Neutrophil (primary cell): ENCODE measurements around the gene INPP5A.

ENCODE experiments used
- H3K27ac ChIP-seq: fragments of 200-600 bp; sonication (generic); 2 replicates; pipeline ENCODE4 v1.5.1; 2016; ENCODE audit warnings: mild to moderate bottlenecking, moderate library complexity
- H3K27me3 ChIP-seq: fragments of 200-600 bp; sonication (generic); 2 replicates; pipeline ENCODE4 v1.6.0; 2016; ENCODE audit warnings: mild to moderate bottlenecking
- H3K36me3 ChIP-seq: fragments of 200-600 bp; sonication (generic); 2 replicates; pipeline ENCODE4 v1.5.1; 2017
- H3K4me1 ChIP-seq, 2 experiments: fragments of 200-600 bp in 1 of 2; sonication (generic) in 1 of 2; 1 replicate in 1 of 2; 2 replicates in 1 of 2; pipeline versions ENCODE4 v1.5.1 to v1.6.1; 2013 to 2016; ENCODE audit warnings: low read depth in 1 of 2, low read length in 1 of 2, mild to moderate bottlenecking in 1 of 2, moderate library complexity in 1 of 2; ENCODE audit not compliant: control insufficient read depth in 1 of 2, insufficient read depth in 1 of 2
- H3K4me3 ChIP-seq, 2 experiments: fragments of 200-600 bp in 1 of 2; sonication (generic) in 1 of 2; 1 replicate in 1 of 2; 2 replicates in 1 of 2; pipeline ENCODE4 v1.5.1; 2013 to 2016; ENCODE audit warnings: low read depth in 1 of 2, low read length in 1 of 2, mild to moderate bottlenecking in 1 of 2, moderate library complexity in 1 of 2
- H3K9me3 ChIP-seq: fragments of 200-600 bp; sonication (generic); 2 replicates; pipeline ENCODE4 v1.5.1; 2016
- CTCF ChIP-seq: fragments of 200-600 bp; sonication (generic); IDR thresholded peaks from 2 replicates; pipeline ENCODE4 v1.5.1; 2016; ENCODE audit warnings: antibody characterized with exemption

INPP5A gene

GRCh38 chr10:132826524-132827422 is 289.2 kb downstream of the INPP5A start:
- no peak for TF ChIP-seq CTCF
- H3K36me3 ChIP-seq, result no peaks in the 10 kb centered on the region
- H3K27me3 ChIP-seq, result peaks cover 8% of the 10 kb centered on the region
- no peak overlapping the region for H3K27ac ChIP-seq
- H3K4me1 ChIP-seq, result no peaks in the 10 kb centered on the region
- H3K9me3 ChIP-seq, result no peaks in the 10 kb centered on the region
- H3K4me3 ChIP-seq, result no peak overlapping the region

GRCh38 chr10:132827423-132827789 is 289.8 kb downstream of the INPP5A start:
- no peak for TF ChIP-seq CTCF
- Histone ChIP-seq H3K27me3 (peaks cover 8% of the 10 kb centered on the region), H3K9me3 (no peaks in the 10 kb centered on the region), H3K4me1 (no peaks in the 10 kb centered on the region), H3K4me3 (no peak overlapping the region), H3K36me3 (no peaks in the 10 kb centered on the region), H3K27ac (no peak overlapping the region)

- peaks cover 8% of the 10 kb centered on the region for H3K27me3 ChIP-seq
- H3K4me3 ChIP-seq, result no peak overlapping the region
- H3K4me1 ChIP-seq, result no peaks in the 10 kb centered on the region
- H3K9me3 ChIP-seq, result no peaks in the 10 kb centered on the region
- no peak overlapping the region for H3K27ac ChIP-seq
- no peaks in the 10 kb centered on the region for H3K36me3 ChIP-seq
- no peak for TF ChIP-seq CTCF
Observed at GRCh38 chr10:132827861-132828539, 290.4 kb downstream of the INPP5A start.

- no peak for TF ChIP-seq CTCF
- no peak overlapping the region for H3K4me3 ChIP-seq
- no peaks in the 10 kb centered on the region for H3K9me3 ChIP-seq
- H3K36me3 ChIP-seq, result no peaks in the 10 kb centered on the region
- no peak overlapping the region for H3K27ac ChIP-seq
- H3K4me1 ChIP-seq, result no peaks in the 10 kb centered on the region
- H3K27me3 ChIP-seq, result peaks cover 8% of the 10 kb centered on the region
Observed at GRCh38 chr10:132828681-132829080, 291.1 kb downstream of the INPP5A start.

- Histone ChIP-seq H3K27me3 (peaks cover 8% of the 10 kb centered on the region), H3K4me3 (no peak overlapping the region), H3K4me1 (no peaks in the 10 kb centered on the region), H3K9me3 (no peaks in the 10 kb centered on the region), H3K27ac (no peak overlapping the region), H3K36me3 (no peaks in the 10 kb centered on the region)
- no peak for TF ChIP-seq CTCF
Observed at GRCh38 chr10:132829403-132829802, 291.8 kb downstream of the INPP5A start.
